GM23338 (cell line): ENCODE measurements around the gene CDR2. TPM values are rescaled to one million over a fixed set of nuclear protein-coding genes. Genes with fewer than 3 reads are reported as not detected.

Source experiments
- polyA plus RNA-seq: library from polyadenylated mRNA; unstranded; fragments of >200 nt; fragmentation: Nextera tagmentation; extraction: Ambion mirVana; gene quantifications from 2 replicates; pipeline ENCODE4 v1.2.1, GENCODE V29; 2016
- total RNA-seq: library from RNA; depleted of rRNA; stranded (reverse); fragments of >200 nt; shearing (Covaris generic); gene quantifications from 2 replicates; pipeline ENCODE4 v1.2.3, GENCODE V29; 2014; rRNA removed

CDR2 gene
- total and polyA plus RNA-seq, 2 experiments from 2014 or later: 17.7 to 39.3 TPM

Other genes starting within 250 kb of the CDR2 start
- 0.08 TPM in 1 of 2 replicates, not detected in the other for gene SDR42E2, start 212.1 kb downstream of the CDR2 start, total RNA-seq
- 0.15 and 0.26 TPM in 2 replicates for gene SDR42E2, start 212.1 kb downstream of the CDR2 start, polyA plus RNA-seq
- 23.9 and 26.8 TPM in 2 replicates for gene EEF2K, start 168.3 kb downstream of the CDR2 start, total RNA-seq
- 5.4 and 5.7 TPM in 2 replicates for gene EEF2K, start 168.3 kb downstream of the CDR2 start, polyA plus RNA-seq
- 109 and 141 TPM in 2 replicates for gene POLR3E, start 77.2 kb downstream of the CDR2 start, total RNA-seq
- gene POLR3E, start 77.2 kb downstream of the CDR2 start, polyA plus RNA-seq: 62.7 and 64.4 TPM in 2 replicates
- 271 and 308 TPM in 2 replicates for gene NPIPB5, start 136.3 kb upstream of the CDR2 start, total RNA-seq
- 97.8 and 144 TPM in 2 replicates for gene NPIPB5, start 136.3 kb upstream of the CDR2 start, polyA plus RNA-seq